Measurements from ENCODE around the gene MAD2L2. TPM values are rescaled to one million over a fixed set of nuclear protein-coding genes. Genes with fewer than 3 reads are reported as not detected.

Gene MAD2L2
- total and polyA plus RNA-seq, 9 of the 15 experiments (the other 6 are each of a cell fraction or from before 2014, with no cell fraction given): 12.4 to 286 (median 143) TPM

GRCh38 chr1:11729155-11729497, 48.2 kb upstream of the MAD2L2 start:
- H3K27me3 ChIP-seq (ENCODE audit: control insufficient read depth in 2 of 2, insufficient read depth in 2 of 2, low read length in 2 of 2): no peaks in the 10 kb centered on the region
- FAIRE-seq (no peak), ATAC-seq (no peak), DNase-seq (ENCODE audit: extremely low read depth in 1 of 4, low spot score in 3 of 4) (no peak)
- H3K79me2 ChIP-seq (ENCODE audit: control insufficient read depth, insufficient read depth, low read length): no peaks in the 10 kb centered on the region
- ChIA-PET CTCF (ENCODE audit: low intra/inter-chr PET ratio) (no interaction called here), POLR2A (no interaction called here)
- TF ChIP-seq YY1 (IDR thresholded peaks at IDR 0.05; ENCODE audit: borderline replicate concordance in 1 of 3, control insufficient read depth in 1 of 3, extremely low read depth in 1 of 3, insufficient read depth in 3 of 3, insufficient read length in 1 of 3, insufficient replicate concordance in 2 of 3, low read depth in 1 of 3, low read length in 2 of 3) (peak in 1 of 3 experiments; percentile 6), CEBPG (CRISPR knock-in tag; IDR thresholded peaks at IDR 0.05) (peak; percentile 68), CEBPG (tag; conservative IDR thresholded peaks at IDR 0.05 in 1 of 2, IDR thresholded peaks at IDR 0.05 in 1 of 2) (peak in 1 of 2 experiments; percentile 77; a peak in 3 of 4 replicates), CEBPB (tag; IDR thresholded peaks at IDR 0.05) (peak; percentile 95), ZC3H4 (CRISPR knock-in tag; IDR thresholded peaks at IDR 0.05; ENCODE audit: borderline replicate concordance) (0 out of 2 replicates have a peak, but pooled peaks have one; percentile 48), ZNF175 (CRISPR knock-in tag; IDR thresholded peaks at IDR 0.05; ENCODE audit: low read depth) (0 out of 2 replicates have a peak, but pooled peaks have one; percentile 47), BRD4 (IDR thresholded peaks at IDR 0.05) (0 out of 2 replicates have a peak, but pooled peaks have one; percentile 0), FOXA3 (CRISPR knock-in tag; conservative IDR thresholded peaks at IDR 0.05 in 1 of 2, IDR thresholded peaks at IDR 0.05 in 1 of 2) (no peak), ZKSCAN3 (CRISPR knock-in tag; IDR thresholded peaks at IDR 0.05) (no peak), ZNF41 (CRISPR knock-in tag; conservative IDR thresholded peaks at IDR 0.05) (no peak)
- TF ChIP-seq, protein P1, sequence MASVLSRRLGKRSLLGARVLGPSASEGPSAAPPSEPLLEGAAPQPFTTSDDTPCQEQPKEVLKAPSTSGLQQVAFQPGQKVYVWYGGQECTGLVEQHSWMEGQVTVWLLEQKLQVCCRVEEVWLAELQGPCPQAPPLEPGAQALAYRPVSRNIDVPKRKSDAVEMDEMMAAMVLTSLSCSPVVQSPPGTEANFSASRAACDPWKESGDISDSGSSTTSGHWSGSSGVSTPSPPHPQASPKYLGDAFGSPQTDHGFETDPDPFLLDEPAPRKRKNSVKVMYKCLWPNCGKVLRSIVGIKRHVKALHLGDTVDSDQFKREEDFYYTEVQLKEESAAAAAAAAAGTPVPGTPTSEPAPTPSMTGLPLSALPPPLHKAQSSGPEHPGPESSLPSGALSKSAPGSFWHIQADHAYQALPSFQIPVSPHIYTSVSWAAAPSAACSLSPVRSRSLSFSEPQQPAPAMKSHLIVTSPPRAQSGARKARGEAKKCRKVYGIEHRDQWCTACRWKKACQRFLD (CRISPR knock-in tag; IDR thresholded peaks at IDR 0.05): peak; percentile 40
- TF ChIP-seq, protein P2, sequence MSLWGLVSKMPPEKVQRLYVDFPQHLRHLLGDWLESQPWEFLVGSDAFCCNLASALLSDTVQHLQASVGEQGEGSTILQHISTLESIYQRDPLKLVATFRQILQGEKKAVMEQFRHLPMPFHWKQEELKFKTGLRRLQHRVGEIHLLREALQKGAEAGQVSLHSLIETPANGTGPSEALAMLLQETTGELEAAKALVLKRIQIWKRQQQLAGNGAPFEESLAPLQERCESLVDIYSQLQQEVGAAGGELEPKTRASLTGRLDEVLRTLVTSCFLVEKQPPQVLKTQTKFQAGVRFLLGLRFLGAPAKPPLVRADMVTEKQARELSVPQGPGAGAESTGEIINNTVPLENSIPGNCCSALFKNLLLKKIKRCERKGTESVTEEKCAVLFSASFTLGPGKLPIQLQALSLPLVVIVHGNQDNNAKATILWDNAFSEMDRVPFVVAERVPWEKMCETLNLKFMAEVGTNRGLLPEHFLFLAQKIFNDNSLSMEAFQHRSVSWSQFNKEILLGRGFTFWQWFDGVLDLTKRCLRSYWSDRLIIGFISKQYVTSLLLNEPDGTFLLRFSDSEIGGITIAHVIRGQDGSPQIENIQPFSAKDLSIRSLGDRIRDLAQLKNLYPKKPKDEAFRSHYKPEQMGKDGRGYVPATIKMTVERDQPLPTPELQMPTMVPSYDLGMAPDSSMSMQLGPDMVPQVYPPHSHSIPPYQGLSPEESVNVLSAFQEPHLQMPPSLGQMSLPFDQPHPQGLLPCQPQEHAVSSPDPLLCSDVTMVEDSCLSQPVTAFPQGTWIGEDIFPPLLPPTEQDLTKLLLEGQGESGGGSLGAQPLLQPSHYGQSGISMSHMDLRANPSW (CRISPR knock-in tag; IDR thresholded peaks at IDR 0.05): 0 out of 2 replicates have a peak, but pooled peaks have one; percentile 37
- intact Hi-C loops (cut with micrococcal nuclease): loop anchor here (10.0 kb wide), 1 partner anchor 694 kb away; no protein-coding TSS in a partner anchor
- peak overlapping the region; percentile 42 to 87; a peak in 3 of 4 replicates for H3K9ac ChIP-seq (ENCODE audit: insufficient read depth in 1 of 2, low read depth in 2 of 2, low read length in 2 of 2)
- H4K20me1 ChIP-seq (replicated peaks; ENCODE audit: control insufficient read depth, insufficient read depth, low read length): no peaks in the 10 kb centered on the region
- H3K9me3 ChIP-seq (replicated peaks; ENCODE audit: control insufficient read depth, insufficient read depth, low read depth, low read length): no peaks in the 10 kb centered on the region
- H3K4me1 ChIP-seq (replicated peaks in 1 of 2; ENCODE audit: control insufficient read depth in 2 of 2, insufficient read depth in 2 of 2, low read length in 2 of 2): peaks cover 27 to 39% of the 10 kb centered on the region in 2 experiments
- peak overlapping the region; percentile 53; the same call in 1 of the 2 replicates for H3K4me2 ChIP-seq (ENCODE audit: insufficient read depth, low read length)
- H3K9me1 ChIP-seq (ENCODE audit: control insufficient read depth, insufficient read depth, low read length): peaks cover 5% of the 10 kb centered on the region
- peak overlapping the region; percentile 99 for H2AFZ ChIP-seq (ENCODE audit: low read depth, low read length)
- WGBS (ENCODE audit: insufficient coverage, low coverage, missing lambda C conversion rate): 78% methylated on average over 11 of the region's 11 CpGs
- no TSS peak for BruUV-seq (replicated peaks)
- no peak overlapping the region for H3K4me3 ChIP-seq
- H3K27ac ChIP-seq (ENCODE audit: extremely low read depth, low read depth, low read length): peak overlapping the region; percentile 78; the same call in 2 of the 3 replicates
- no peaks in the 10 kb centered on the region for H3K36me3 ChIP-seq (ENCODE audit: control insufficient read depth, insufficient read depth, low read length)
- in situ Hi-C loops (cut with MboI): no loop called here
